IMR-90 (cell line): Measurements from ENCODE around the gene RAP1A.

Experiments used
- CTCF ChIP-seq: conservative IDR thresholded peaks from 2 replicates; pipeline ENCODE4 v1.5.1; 2012; ENCODE audit warnings: mild to moderate bottlenecking, low read depth, low read length, improper control_type of control experiment
- FOS ChIP-seq: fragments of 150-350 bp; IDR thresholded peaks from 2 replicates; pipeline ENCODE4 v1.6.1; 2016; ENCODE audit warnings: low read depth, low read length
- MAFK ChIP-seq: IDR thresholded peaks from 2 replicates; pipeline ENCODE4 v1.6.1; 2012; ENCODE audit warnings: low read depth, low read length, improper control_type of control experiment
- MAZ ChIP-seq: IDR thresholded peaks from 2 replicates; pipeline ENCODE4 v1.6.1; 2012; ENCODE audit warnings: low read depth, mild to moderate bottlenecking, low read length, improper control_type of control experiment, moderate library complexity, borderline replicate concordance
- MXI1 ChIP-seq: IDR thresholded peaks from 2 replicates; pipeline ENCODE4 v1.6.1; 2012; ENCODE audit warnings: low read depth, mild to moderate bottlenecking, low read length, moderate library complexity, borderline replicate concordance
- POLR2A ChIP-seq: IDR thresholded peaks from 2 replicates; pipeline ENCODE4 v1.6.1; 2012; ENCODE audit warnings: mild to moderate bottlenecking, low read depth, low read length
- RAD21 ChIP-seq: IDR thresholded peaks from 2 replicates; pipeline ENCODE4 v1.6.1; 2012; ENCODE audit warnings: low read length, improper control_type of control experiment
- RCOR1 ChIP-seq: IDR thresholded peaks from 2 replicates; pipeline ENCODE4 v1.6.1; 2012; ENCODE audit warnings: mild to moderate bottlenecking, low read length, improper control_type of control experiment; ENCODE audit not compliant: insufficient replicate concordance
- RFX5 ChIP-seq: IDR thresholded peaks from 2 replicates; pipeline ENCODE4 v1.8.0; 2012; ENCODE audit warnings: low read depth, mild to moderate bottlenecking, low read length, moderate library complexity

- TF ChIP-seq POLR2A (no peak), RAD21 (no peak), MAZ (no peak), MXI1 (no peak), CTCF (no peak), MAFK (no peak), RFX5 (no peak), FOS (no peak), RCOR1 (no peak)
Observed at GRCh38 chr1:111618961-111619634, 491 bp upstream of the RAP1A start.
